GM21515 (cell line): ENCODE measurements around the gene ACACB.

Source experiments
- ATAC-seq: cut with Tn5 transposase; IDR thresholded peaks from one replicate; pipeline ENCODE4 v1.9.1; 2021; ENCODE audit not compliant: unreplicated experiment

ACACB gene

GRCh38 chr12:109115758-109116610 is at the start of gene ACACB:
TSS of gene ACACB (plus strand) at chr12:109116587. CDS start at chr12:109139406, 22,819 bp downstream.
- ATAC-seq, result no peak

DNA sequence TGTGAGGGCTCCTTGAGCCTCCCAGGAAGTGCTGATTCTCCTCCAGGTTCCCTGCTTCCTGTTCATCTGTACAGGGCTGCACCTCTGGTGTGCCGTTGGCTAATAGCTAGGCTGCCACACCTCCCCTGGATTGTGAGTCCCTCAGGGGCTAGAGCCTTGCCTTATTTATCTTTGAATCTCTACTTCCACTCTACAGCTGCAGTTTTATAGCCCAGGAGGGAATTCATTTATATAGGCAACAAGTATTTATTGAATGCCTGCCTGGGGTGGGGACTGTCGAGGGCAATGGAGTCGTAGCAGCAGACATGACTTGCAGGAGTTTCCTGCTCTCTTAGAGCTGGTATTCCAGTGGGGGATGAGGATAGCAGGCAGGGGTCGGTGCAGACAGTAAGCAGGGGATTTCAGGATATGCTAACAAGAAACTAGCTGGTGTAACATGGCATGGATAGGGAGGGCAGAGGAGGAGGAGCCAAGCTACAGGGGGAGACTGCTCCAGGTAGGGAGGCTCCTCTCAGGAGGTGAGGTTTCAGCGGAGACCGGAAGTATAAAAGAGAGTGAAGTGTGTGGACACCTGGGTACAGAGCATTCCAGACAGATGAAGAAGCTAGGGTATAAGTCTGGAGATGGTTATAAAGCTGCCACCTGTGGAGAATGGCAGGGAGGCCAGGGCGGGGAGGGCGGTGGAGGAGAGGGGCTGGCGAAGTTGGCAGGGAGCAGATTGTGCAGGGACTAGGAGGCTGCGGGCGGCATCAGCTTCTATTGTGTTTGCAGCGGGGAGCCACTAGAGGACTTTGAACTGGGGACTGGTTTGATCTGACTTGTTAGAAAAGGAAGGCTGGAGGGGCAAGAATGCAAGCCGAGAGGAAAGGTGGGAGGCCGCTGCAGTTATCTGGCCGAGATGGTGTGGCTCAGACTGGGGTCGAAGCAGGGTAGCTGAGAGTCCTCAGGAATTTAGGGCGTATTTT is 46.8 kb upstream of the ACACB start:
- ATAC-seq, result no peak

- ATAC-seq, result no peak
Measured at GRCh38 chr12:109074866-109075265, 41.5 kb upstream of the ACACB start.

DNA sequence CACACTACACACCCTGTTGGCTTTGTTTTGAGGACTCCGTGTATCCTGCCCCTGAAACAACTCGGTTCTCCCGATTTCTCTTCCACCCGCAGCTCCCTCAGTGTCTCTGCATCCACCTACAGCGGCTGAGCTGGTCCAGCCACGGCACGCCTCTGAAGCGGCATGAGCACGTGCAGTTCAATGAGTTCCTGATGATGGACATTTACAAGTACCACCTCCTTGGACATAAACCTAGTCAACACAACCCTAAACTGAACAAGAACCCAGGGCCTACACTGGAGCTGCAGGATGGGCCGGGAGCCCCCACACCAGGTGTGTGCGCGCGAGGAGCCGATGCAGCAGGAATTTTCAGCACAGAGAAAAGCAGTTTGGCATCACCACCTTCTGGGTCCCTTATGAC is 33.6 kb upstream of the ACACB start:
- no peak for ATAC-seq

DNA sequence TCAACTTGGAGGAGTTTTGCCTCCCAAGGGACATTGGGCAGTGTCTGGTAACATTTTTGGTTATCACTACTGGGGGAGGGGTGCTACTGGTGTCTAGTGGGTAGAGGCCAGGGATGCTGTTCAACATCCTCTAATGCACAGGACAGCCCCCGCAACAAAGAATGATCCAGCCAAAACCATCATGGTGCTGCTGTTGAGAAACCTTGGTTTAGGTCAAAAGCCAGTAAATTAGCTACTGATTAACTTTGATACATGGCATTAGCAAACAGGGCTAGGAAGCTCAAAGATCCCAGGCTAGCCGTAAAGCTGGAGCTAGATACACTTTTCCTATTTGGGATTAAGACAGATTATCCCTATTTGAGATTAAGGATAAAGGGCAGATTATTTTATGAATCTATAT is 32.0 kb upstream of the ACACB start:
- no peak for ATAC-seq

DNA sequence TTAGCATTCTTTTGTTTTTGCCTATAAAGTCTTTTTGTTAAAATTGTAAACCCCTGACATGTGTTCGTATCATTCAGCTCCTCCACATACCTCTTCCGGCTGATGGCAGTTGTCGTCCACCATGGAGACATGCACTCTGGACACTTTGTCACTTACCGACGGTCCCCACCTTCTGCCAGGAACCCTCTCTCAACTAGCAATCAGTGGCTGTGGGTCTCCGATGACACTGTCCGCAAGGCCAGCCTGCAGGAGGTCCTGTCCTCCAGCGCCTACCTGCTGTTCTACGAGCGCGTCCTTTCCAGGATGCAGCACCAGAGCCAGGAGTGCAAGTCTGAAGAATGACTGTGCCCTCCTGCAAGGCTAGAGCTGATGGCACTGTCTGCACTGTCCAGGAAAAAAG is 30.8 kb upstream of the ACACB start:
- ATAC-seq, result no peak

GRCh38 chr12:109087250-109087649 is 29.1 kb upstream of the ACACB start:
- ATAC-seq, result no peak

DNA sequence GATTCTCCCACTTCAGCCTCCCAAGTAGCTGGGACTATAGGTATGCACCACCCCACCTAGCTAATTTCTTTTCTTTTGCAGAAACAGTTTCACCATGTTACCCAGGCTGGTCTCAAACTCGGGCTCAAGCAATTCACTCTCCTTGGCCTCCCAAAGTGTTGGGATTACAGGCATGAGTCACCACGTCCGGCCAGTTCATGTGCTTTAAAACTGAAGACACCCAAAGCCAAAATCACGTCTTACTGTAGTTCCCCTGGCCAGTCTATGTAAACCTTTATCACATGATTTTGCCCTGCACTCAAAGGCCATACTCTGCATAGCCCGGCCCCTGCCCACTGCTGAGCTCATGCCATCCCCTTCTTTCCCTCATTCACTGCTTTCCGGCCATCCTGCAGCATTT is 27.6 kb upstream of the ACACB start:
- ATAC-seq, result no peak

DNA sequence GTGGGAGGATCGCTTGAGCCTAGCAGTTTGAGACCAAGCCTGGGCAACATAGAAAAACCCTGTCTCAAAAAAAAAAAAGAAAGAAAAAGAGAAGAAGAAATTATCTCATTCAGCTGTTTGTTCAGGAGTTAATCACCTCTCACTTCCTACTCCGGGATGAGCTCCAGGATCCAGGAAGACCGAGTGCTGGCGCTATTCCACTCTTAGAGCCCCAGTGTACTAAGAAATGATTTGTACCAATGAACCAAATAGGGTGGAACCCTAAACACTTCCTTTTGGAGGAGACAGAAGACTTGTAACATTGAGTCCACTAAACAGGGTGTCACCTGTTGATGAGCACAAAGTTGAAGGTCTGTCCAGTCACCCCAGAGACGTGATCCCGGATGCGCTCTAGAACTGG is 26.7 kb upstream of the ACACB start:
- ATAC-seq, result no peak

- ATAC-seq, result no peak
Measured at GRCh38 chr12:109092497-109093021, 23.8 kb upstream of the ACACB start.

DNA sequence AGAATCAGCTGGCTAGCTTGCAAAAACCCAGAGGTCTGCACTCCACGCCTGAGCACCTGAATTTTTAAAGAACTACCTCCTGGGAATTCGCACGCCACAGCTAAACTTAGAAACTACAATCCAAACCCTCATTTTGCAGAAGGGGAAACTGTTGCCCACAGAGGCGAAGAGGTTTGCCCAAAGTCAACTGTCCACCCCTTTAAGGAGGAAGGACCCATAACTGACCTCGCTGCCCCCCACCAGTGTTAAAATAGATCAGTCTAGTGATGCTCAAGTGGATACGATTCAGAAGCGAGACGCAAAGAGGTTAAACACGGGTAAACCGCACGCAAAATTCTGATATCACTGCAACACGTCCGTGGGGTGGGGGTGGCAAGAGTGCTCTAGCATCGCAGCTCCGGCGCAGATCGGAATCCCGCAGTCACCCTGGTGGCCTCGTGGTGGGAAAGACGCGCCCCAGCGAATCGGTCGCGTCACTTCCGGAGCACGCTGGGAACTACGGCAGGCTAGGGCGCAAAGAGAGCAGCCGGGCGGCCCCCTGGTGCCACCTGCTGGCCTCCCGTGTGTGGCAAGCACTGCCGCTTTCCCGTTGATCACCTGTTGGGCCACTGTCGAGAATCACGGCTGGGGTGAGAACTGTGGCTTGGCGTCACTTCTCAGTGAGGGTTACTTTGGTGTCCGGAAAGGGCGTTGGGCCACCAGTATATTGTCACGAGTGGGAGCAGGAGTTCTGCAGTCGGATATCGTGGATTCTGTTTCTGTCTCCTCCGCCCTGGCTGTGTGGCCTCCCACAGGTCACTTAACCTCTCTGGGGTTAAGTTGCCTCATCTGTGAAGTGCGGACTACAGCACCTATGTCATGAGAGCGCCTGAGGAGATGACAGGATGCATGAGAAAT is 23.1 kb upstream of the ACACB start, which contains the start of gene ALKBH2:
ALKBH2 (minus strand) TSS at position 451 of the 897 bp plus-strand sequence. CDS start 686 bp downstream, outside the sequence.
- peak; percentile 61 for ATAC-seq

DNA sequence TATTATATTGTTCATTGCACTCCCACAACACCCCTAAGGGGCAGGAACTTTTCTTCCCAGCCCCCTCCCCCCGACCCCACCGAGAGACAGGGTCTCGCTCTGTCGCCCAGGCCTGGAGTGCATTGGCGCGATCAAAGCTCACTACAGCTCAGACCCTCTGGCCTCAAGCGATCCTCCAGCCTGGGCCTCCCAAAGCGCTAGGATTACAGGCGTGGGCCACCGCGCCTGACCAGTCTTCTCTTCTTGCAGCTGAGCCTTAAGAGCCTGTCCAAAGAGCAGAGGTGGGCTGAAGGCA is 19.3 kb upstream of the ACACB start:
- ATAC-seq, result no peak

GRCh38 chr12:109097435-109098182 is 18.8 kb upstream of the ACACB start, which contains the start of gene UNG:
TSS of gene UNG (plus strand) at chr12:109097597. CDS start at chr12:109097680, 83 bp downstream.
- ATAC-seq, result peak; percentile 90

DNA sequence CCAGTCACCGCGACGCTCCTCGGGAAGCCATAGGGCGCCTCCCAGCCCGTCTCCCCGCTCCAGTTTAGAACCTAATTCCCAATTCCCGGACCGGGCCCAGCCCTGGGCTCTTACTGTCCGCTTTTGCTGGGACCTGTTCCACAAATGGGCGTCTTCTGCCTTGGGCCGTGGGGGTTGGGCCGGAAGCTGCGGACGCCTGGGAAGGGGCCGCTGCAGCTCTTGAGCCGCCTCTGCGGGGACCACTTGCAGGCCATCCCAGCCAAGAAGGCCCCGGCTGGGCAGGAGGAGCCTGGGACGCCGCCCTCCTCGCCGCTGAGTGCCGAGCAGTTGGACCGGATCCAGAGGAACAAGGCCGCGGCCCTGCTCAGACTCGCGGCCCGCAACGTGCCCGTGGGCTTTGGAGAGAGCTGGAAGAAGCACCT is 18.2 kb upstream of the ACACB start:
- ATAC-seq, result peak; percentile 27

DNA sequence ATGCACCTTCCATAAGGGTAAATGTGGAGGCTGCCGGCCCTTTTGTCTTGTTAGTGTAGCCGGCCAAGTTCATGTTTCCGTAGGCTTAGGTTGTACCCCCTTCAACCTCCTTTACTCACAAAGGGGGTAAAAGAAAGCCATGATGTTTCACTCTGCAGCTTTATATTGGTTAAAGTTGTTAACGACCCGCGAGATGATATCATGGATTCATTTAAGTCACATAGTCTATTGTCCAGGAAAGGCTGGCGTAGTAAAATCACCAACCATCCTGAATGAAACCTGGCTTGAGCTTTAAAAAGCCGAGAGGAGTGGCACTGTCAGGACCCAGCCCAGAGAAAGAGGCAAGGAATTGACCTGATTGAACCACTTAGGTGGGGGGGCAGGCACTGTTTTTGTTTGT is 17.7 kb upstream of the ACACB start:
- no peak for ATAC-seq

- no peak for ATAC-seq
Measured at GRCh38 chr12:109099431-109100020, 16.9 kb upstream of the ACACB start.

GRCh38 chr12:109100741-109101140 is 15.6 kb upstream of the ACACB start:
- ATAC-seq, result no peak

GRCh38 chr12:109102491-109102890 is 13.9 kb upstream of the ACACB start:
- no peak for ATAC-seq

DNA sequence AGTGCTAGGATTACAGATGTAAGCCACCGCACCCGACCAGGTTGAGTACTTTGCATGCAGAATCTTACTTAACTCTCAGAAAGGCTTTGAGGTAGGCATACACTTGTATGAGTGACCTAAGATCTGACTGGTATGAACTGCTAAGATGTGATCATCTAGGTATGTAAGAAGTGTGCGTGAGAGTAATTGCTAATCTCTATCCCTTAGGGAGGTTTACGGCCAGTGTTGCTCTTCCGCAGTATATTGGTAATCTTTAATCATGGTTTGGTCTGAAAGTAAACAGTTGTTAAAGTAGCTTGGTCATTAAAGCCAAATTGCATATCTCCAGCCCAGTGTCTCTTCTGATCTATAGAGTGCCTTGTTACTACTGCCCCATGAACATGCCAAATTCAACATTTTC is 11.2 kb upstream of the ACACB start:
- no peak for ATAC-seq
